Measurements from ENCODE around the gene SOX6.

Gene SOX6

DNA sequence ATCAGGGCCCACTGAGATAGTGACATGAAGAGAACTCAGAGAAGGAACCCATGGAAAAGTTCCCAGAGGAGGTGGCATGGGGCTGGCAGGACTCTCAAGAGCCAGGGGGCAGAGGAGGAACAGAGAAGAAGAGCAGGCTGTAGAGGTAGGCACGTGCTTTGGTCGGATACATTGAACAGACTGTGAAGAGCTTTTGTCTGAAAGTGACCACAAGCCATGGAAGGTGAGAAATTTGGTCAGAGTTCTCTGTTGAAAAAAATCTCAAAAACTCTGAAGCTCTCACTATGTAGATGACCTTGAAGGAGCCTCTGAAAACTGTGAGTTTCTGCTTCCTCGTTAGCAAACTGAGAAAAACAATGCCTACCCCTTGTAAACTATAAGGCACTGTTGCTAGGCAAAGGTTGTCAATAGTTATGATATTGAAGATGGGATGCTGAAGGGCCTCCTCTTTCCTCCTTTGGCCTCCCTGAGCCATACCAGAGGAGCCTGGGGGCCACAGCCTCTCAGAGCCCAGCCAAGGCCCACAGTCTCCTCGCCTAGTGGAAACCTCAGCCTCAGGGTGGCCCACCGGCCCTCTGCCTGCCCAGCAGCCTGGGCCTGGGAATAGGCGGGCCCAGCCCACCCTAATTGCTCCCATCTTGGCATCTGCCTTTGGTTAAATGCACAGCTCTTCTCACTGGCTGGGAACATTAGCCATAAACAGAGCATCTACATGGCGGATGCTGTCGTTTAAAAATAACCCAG lies 415.7 kb downstream of the SOX6 start:
- Histone ChIP-seq H3K9ac (ENCODE audit: low read depth, low read length) (no peak overlapping the region), H3K9me3 (ENCODE audit: insufficient read depth, low read depth, low read length) (no peaks in the 10 kb centered on the region), H3K27ac (ENCODE audit: low read depth, low read length) (no peak overlapping the region), H3K4me1 (ENCODE audit: insufficient read depth, low read length) (no peaks in the 10 kb centered on the region), H3K27me3 (ENCODE audit: insufficient read depth, low read length) (peaks cover 19% of the 10 kb centered on the region; the same call in 1 of the 2 replicates), H3K4me3 (ENCODE audit: low read length) (no peak overlapping the region), H3K36me3 (ENCODE audit: insufficient read depth, low read length) (no peaks in the 10 kb centered on the region)
- WGBS = 90% methylated on average over 8 of the region's 8 CpGs

- H3K4me1 ChIP-seq (ENCODE audit: insufficient read depth, low read length) = no peaks in the 10 kb centered on the region
- no peaks in the 10 kb centered on the region for H3K9me3 ChIP-seq (ENCODE audit: insufficient read depth, low read depth, low read length)
- no peaks in the 10 kb centered on the region for H3K36me3 ChIP-seq (ENCODE audit: insufficient read depth, low read length)
- H3K9ac ChIP-seq (ENCODE audit: low read depth, low read length) = no peak overlapping the region
- 93% methylated on average over 1 of the region's 1 CpG for WGBS
- H3K27me3 ChIP-seq (ENCODE audit: insufficient read depth, low read length) = peaks cover 19% of the 10 kb centered on the region; the same call in 1 of the 2 replicates
- no peak overlapping the region for H3K27ac ChIP-seq (ENCODE audit: low read depth, low read length)
- H3K4me3 ChIP-seq (ENCODE audit: low read length) = no peak overlapping the region
Observed at GRCh38 chr11:15938983-15939382, 417.4 kb downstream of the SOX6 start.

DNA sequence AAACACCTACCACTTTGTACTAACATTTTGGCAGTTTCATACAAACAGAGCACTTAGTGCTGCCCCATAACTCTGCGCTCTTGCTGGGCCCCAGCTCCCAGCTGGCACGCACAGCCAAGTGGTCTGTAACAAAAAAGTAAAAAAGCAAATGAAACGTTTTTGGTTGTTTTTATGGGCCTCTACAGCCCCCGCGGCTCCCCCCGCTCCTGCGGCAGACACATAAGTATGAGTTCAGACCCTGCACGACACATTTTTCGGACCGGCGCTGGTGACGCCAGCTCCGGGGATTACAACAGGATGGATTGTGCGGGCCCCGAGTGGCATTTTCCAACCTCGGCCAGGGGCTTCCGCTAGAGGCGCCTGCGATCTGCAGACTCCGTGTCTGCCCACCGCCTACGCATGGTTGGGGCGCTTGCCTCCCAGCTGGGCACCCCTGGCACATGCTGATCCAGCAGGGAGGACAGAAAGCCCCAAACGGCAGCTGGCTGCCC lies 418.2 kb downstream of the SOX6 start:
- Histone ChIP-seq H3K27ac (ENCODE audit: low read depth, low read length) (no peak overlapping the region), H3K4me1 (ENCODE audit: insufficient read depth, low read length) (no peaks in the 10 kb centered on the region), H3K36me3 (ENCODE audit: insufficient read depth, low read length) (no peaks in the 10 kb centered on the region), H3K27me3 (ENCODE audit: insufficient read depth, low read length) (peaks cover 19% of the 10 kb centered on the region; the same call in 1 of the 2 replicates), H3K4me3 (ENCODE audit: low read length) (no peak overlapping the region), H3K9ac (ENCODE audit: low read depth, low read length) (no peak overlapping the region), H3K9me3 (ENCODE audit: insufficient read depth, low read depth, low read length) (no peaks in the 10 kb centered on the region)
- 95% methylated on average over 24 of the region's 24 CpGs for WGBS

- WGBS = 95% methylated on average over 12 of the region's 12 CpGs
- Histone ChIP-seq H3K9ac (ENCODE audit: low read depth, low read length) (no peak overlapping the region), H3K27me3 (ENCODE audit: insufficient read depth, low read length) (peaks cover 15% of the 10 kb centered on the region; the same call in 1 of the 2 replicates), H3K4me1 (ENCODE audit: insufficient read depth, low read length) (no peaks in the 10 kb centered on the region), H3K4me3 (ENCODE audit: low read length) (no peak overlapping the region), H3K27ac (ENCODE audit: low read depth, low read length) (no peak overlapping the region), H3K9me3 (ENCODE audit: insufficient read depth, low read depth, low read length) (no peaks in the 10 kb centered on the region), H3K36me3 (ENCODE audit: insufficient read depth, low read length) (no peaks in the 10 kb centered on the region)
Observed at GRCh38 chr11:15937601-15938120, 418.7 kb downstream of the SOX6 start.

GRCh38 chr11:15936011-15936410 lies 420.3 kb downstream of the SOX6 start:
- Histone ChIP-seq H3K4me3 (ENCODE audit: low read length) (no peak overlapping the region), H3K9ac (ENCODE audit: low read depth, low read length) (no peak overlapping the region), H3K27me3 (ENCODE audit: insufficient read depth, low read length) (no peaks in the 10 kb centered on the region; the same call in 1 of the 2 replicates), H3K27ac (ENCODE audit: low read depth, low read length) (no peak overlapping the region), H3K4me1 (ENCODE audit: insufficient read depth, low read length) (no peaks in the 10 kb centered on the region), H3K36me3 (ENCODE audit: insufficient read depth, low read length) (no peaks in the 10 kb centered on the region), H3K9me3 (ENCODE audit: insufficient read depth, low read depth, low read length) (no peaks in the 10 kb centered on the region)
- 96% methylated on average over 2 of the region's 2 CpGs for WGBS

DNA sequence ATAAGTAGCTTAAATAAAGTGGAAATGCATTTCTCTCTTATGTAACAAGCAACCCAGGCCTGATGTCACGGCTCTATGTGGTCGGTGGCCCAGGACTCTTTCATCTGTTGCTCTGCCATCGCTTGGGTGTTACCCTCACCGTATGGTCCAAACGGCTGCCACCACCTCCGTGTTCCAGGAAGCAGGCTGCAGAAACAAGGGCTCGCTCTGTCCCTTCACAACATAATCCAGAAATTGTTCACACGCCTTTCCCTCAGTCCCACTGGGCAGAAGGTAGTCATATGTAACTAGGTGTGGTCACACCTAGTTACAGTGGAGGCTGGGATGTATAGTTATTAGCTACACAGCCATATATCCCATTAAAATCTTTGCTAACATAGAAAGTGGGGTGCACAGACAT lies 421.0 kb downstream of the SOX6 start:
- Histone ChIP-seq H3K9me3 (ENCODE audit: insufficient read depth, low read depth, low read length) (no peaks in the 10 kb centered on the region), H3K4me3 (ENCODE audit: low read length) (no peak overlapping the region), H3K27me3 (ENCODE audit: insufficient read depth, low read length) (no peaks in the 10 kb centered on the region; the same call in 1 of the 2 replicates), H3K4me1 (ENCODE audit: insufficient read depth, low read length) (no peaks in the 10 kb centered on the region), H3K9ac (ENCODE audit: low read depth, low read length) (no peak overlapping the region), H3K27ac (ENCODE audit: low read depth, low read length) (no peak overlapping the region), H3K36me3 (ENCODE audit: insufficient read depth, low read length) (no peaks in the 10 kb centered on the region)
- 94% methylated on average over 8 of the region's 8 CpGs for WGBS

DNA sequence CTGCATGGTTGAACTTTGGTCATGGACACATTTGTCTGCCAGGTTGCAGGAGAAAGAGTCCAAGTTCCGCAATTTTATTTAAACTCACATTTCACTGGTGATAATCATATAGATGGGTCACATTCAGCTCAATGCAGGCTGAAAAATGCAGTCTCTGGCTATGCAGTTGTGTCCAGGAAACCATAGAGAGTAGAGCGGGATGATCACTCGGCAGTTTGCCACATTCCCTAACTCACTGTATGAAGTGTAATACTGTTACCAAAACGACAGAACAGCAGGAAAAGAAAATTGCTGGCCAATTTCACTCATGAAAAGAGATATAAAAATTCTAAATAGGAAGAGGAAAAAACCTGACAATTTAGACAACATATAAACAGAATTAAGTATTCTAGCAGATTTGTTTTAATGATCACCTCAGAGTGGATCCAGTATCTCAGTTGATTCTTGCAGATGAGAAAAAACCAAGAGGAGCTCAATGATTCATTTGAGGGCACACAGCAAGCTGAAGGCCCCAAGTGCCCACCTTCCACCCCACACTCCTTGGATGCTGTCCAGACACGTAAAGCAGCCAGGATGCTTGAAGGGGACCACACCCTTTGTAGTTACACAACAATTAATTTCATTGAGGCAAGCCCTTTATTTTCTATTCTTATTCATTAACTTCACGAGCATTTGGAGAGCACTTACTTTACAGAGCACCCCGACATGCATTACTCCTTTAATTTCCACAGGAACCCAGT lies 422.3 kb downstream of the SOX6 start:
- Histone ChIP-seq H3K4me3 (ENCODE audit: low read length) (no peak overlapping the region), H3K27ac (ENCODE audit: low read depth, low read length) (no peak overlapping the region), H3K9me3 (ENCODE audit: insufficient read depth, low read depth, low read length) (no peaks in the 10 kb centered on the region), H3K27me3 (ENCODE audit: insufficient read depth, low read length) (no peaks in the 10 kb centered on the region), H3K4me1 (ENCODE audit: insufficient read depth, low read length) (no peaks in the 10 kb centered on the region), H3K36me3 (ENCODE audit: insufficient read depth, low read length) (no peaks in the 10 kb centered on the region), H3K9ac (ENCODE audit: low read depth, low read length) (no peak overlapping the region)
- 92% methylated on average over 6 of the region's 7 CpGs for WGBS

- H3K4me1 ChIP-seq (ENCODE audit: insufficient read depth, low read length) = no peaks in the 10 kb centered on the region
- no peak overlapping the region for H3K27ac ChIP-seq (ENCODE audit: low read depth, low read length)
- H3K27me3 ChIP-seq (ENCODE audit: insufficient read depth, low read length) = no peaks in the 10 kb centered on the region
- H3K9me3 ChIP-seq (ENCODE audit: insufficient read depth, low read depth, low read length) = no peaks in the 10 kb centered on the region
- no peak overlapping the region for H3K4me3 ChIP-seq (ENCODE audit: low read length)
- no peaks in the 10 kb centered on the region for H3K36me3 ChIP-seq (ENCODE audit: insufficient read depth, low read length)
- 100% methylated on average over 1 of the region's 3 CpGs for WGBS
- no peak overlapping the region for H3K9ac ChIP-seq (ENCODE audit: low read depth, low read length)
Observed at GRCh38 chr11:15932417-15932816, 423.9 kb downstream of the SOX6 start.

GRCh38 chr11:15931497-15931896 lies 424.8 kb downstream of the SOX6 start:
- H3K9ac ChIP-seq (ENCODE audit: low read depth, low read length) = no peak overlapping the region
- H3K36me3 ChIP-seq (ENCODE audit: insufficient read depth, low read length) = no peaks in the 10 kb centered on the region
- H3K27ac ChIP-seq (ENCODE audit: low read depth, low read length) = no peak overlapping the region
- no peaks in the 10 kb centered on the region for H3K9me3 ChIP-seq (ENCODE audit: insufficient read depth, low read depth, low read length)
- 98% methylated on average over 1 of the region's 2 CpGs for WGBS
- H3K4me3 ChIP-seq (ENCODE audit: low read length) = no peak overlapping the region
- H3K4me1 ChIP-seq (ENCODE audit: insufficient read depth, low read length) = no peaks in the 10 kb centered on the region
- H3K27me3 ChIP-seq (ENCODE audit: insufficient read depth, low read length) = no peaks in the 10 kb centered on the region

- WGBS = 93% methylated on average over 6 of the region's 6 CpGs
- Histone ChIP-seq H3K27ac (ENCODE audit: low read depth, low read length) (no peak overlapping the region), H3K4me3 (ENCODE audit: low read length) (no peak overlapping the region), H3K36me3 (ENCODE audit: insufficient read depth, low read length) (no peaks in the 10 kb centered on the region), H3K9me3 (ENCODE audit: insufficient read depth, low read depth, low read length) (no peaks in the 10 kb centered on the region), H3K4me1 (ENCODE audit: insufficient read depth, low read length) (no peaks in the 10 kb centered on the region), H3K9ac (ENCODE audit: low read depth, low read length) (no peak overlapping the region), H3K27me3 (ENCODE audit: insufficient read depth, low read length) (no peaks in the 10 kb centered on the region)
Observed at GRCh38 chr11:15930442-15931025, 425.8 kb downstream of the SOX6 start.

GRCh38 chr11:15929371-15929901 lies 426.9 kb downstream of the SOX6 start:
- no peaks in the 10 kb centered on the region for H3K4me1 ChIP-seq (ENCODE audit: insufficient read depth, low read length)
- H3K9me3 ChIP-seq (ENCODE audit: insufficient read depth, low read depth, low read length) = no peaks in the 10 kb centered on the region
- H3K9ac ChIP-seq (ENCODE audit: low read depth, low read length) = no peak overlapping the region
- no peaks in the 10 kb centered on the region for H3K27me3 ChIP-seq (ENCODE audit: insufficient read depth, low read length)
- WGBS = 91% methylated on average over 3 of the region's 3 CpGs
- H3K27ac ChIP-seq (ENCODE audit: low read depth, low read length) = no peak overlapping the region
- no peak overlapping the region for H3K4me3 ChIP-seq (ENCODE audit: low read length)
- no peaks in the 10 kb centered on the region for H3K36me3 ChIP-seq (ENCODE audit: insufficient read depth, low read length)

Data from HUES64 (cell line).